ENCODE results near the gene EQTN. TPM values are rescaled to one million over a fixed set of nuclear protein-coding genes. Genes with fewer than 3 reads are reported as not detected.

The EQTN gene
- total and polyA plus RNA-seq, 2 of the 8 experiments (the other 6 are each of a cell fraction or from before 2014, with no cell fraction given), result 0.23 TPM; not detected in 1

DNA sequence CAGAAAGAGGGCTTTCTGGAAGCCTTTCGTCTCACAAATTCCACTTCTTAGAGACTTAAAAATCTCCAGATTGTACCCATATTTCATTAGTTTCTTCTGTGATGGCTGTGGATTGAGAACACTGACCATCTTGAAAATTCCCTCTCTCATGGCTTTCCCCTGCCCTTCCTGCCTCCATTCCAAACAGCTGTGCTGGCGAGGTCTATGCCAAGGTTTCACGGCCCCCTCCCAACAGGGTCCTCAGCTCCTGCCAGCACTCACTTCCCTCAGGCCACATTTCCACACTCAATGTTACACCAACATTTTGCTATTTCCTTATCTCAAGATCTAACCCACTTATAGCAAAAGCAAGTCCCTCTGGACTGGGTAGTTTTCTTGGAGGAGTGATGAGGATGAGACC lies 40.3 kb upstream of the EQTN start (continued):
- TF ChIP-seq JUND (IDR thresholded peaks at IDR 0.05; ENCODE audit: low read length) (no peak), POLR2A (IDR thresholded peaks at IDR 0.05; ENCODE audit: control extremely low read depth in 1 of 2, low read depth in 2 of 2, low read length in 2 of 2) (no peak), KDM5A (IDR thresholded peaks at IDR 0.05; ENCODE audit: low read length) (no peak), SP2 (IDR thresholded peaks at IDR 0.05; ENCODE audit: low read length) (no peak), SRF (IDR thresholded peaks at IDR 0.05; ENCODE audit: low read depth, low read length) (no peak), HDAC2 (IDR thresholded peaks at IDR 0.05; ENCODE audit: borderline replicate concordance in 1 of 2, low read depth in 2 of 2, low read length in 2 of 2) (no peak), CREB1 (IDR thresholded peaks at IDR 0.05) (no peak)

Data from H1 (cell line).